K562 (cell line): ENCODE results near the gene ISY1. TPM values are rescaled to one million over a fixed set of nuclear protein-coding genes. Genes with fewer than 3 reads are reported as not detected.

Source experiments
- ATAC-seq: fragments of 200-7000 bp; cut with Tn5 transposase; 3 replicates; pipeline ENCODE4 v1.9.1; 2020; ENCODE audit warnings: moderate library complexity
- BruUV-seq: library from RNA; stranded (reverse); fragments of 400-500 nt; replicated peaks from 2 replicates; lab custom pipeline; 2021; lab: Mats Ljungman, UMichigan
- CTCF ChIA-PET: fragments of 300-600 bp; formaldehyde crosslinking; extraction: SDS; loops from one replicate; lab custom pipeline; 2021; ENCODE audit warnings: low intra/inter-chr PET ratio; lab: Yijun Ruan, JAX
- POLR2A ChIA-PET: fragments of 300-600, 350-650 bp; sonication (Branson Sonifier 250); formaldehyde crosslinking; extraction: SDS; loops from one replicate; lab custom pipeline; 2021; ENCODE audit warnings: antibody characterized with exemption, inconsistent platforms; lab: Yijun Ruan, JAX
- DNase-seq, 4 experiments: peaks; one replicate each; pipeline versions ENCODE4 v3.0.0 to v3.0.0-alpha.2; 2011 to 2018; ENCODE audit warnings: low spot score in 3 of 4, mixed read lengths in 3 of 4; ENCODE audit errors: extremely low read depth in 1 of 4
- FAIRE-seq: peaks from 2 replicates; lab custom pipeline; 2011; peaks lifted over from hg19 to GRCh38; lab: Jason Lieb, UNC
- H2AFZ ChIP-seq: 2 replicates; pipeline ENCODE4 v1.6.0; 2011; ENCODE audit warnings: low read depth, low read length, control low read depth, inconsistent platforms
- H3K27ac ChIP-seq: fragments of 200-600 bp; 3 replicates; pipeline ENCODE4 v1.8.0; 2011; ENCODE audit warnings: low read depth, mild to moderate bottlenecking, control low read depth, inconsistent platforms, low read length, moderate library complexity, mixed read lengths; ENCODE audit errors: extremely low read depth
- H3K27me3 ChIP-seq, 2 experiments: fragments of 300-600 bp in 1 of 2; 2 replicates in 1 of 2; 3 replicates in 1 of 2; pipeline versions ENCODE4 v1.6.0 to v1.8.0; 2011; ENCODE audit warnings: inconsistent platforms in 2 of 2, low read length in 2 of 2, mild to moderate bottlenecking in 1 of 2, mixed read lengths in 1 of 2, moderate library complexity in 1 of 2; ENCODE audit not compliant: control insufficient read depth in 2 of 2, insufficient read depth in 2 of 2
- H3K36me3 ChIP-seq: fragments of 300-600 bp; 3 replicates; pipeline ENCODE4 v1.8.0; 2011; ENCODE audit warnings: mild to moderate bottlenecking, low read length, inconsistent platforms; ENCODE audit not compliant: control insufficient read depth, insufficient read depth
- H3K4me1 ChIP-seq, 2 experiments: fragments of 200-600 bp in 1 of 2; replicated peaks in 1 of 2; 2 replicates in 1 of 2; 3 replicates in 1 of 2; pipeline versions ENCODE4 v1.5.1 to v1.8.0; 2011; ENCODE audit warnings: inconsistent platforms in 2 of 2, low read length in 2 of 2, mild to moderate bottlenecking in 1 of 2, mixed read lengths in 1 of 2, moderate library complexity in 1 of 2; ENCODE audit not compliant: control insufficient read depth in 2 of 2, insufficient read depth in 2 of 2
- H3K4me2 ChIP-seq: 2 replicates; pipeline ENCODE4 v1.6.1; 2011; ENCODE audit warnings: low read length, control low read depth, inconsistent platforms, mixed read lengths; ENCODE audit not compliant: insufficient read depth
- H3K4me3 ChIP-seq: fragments of 200-600 bp; sonication (generic), shearing (Covaris generic); 2 replicates; pipeline ENCODE4 v1.5.1; 2016; ENCODE audit warnings: control low read depth, inconsistent platforms
- H3K79me2 ChIP-seq: fragments of 200-600 bp; 3 replicates; pipeline ENCODE4 v1.8.0; 2011; ENCODE audit warnings: low read length, inconsistent platforms; ENCODE audit not compliant: control insufficient read depth, insufficient read depth
- H3K9ac ChIP-seq, 2 experiments: 2 replicates each; pipeline versions ENCODE4 v1.6.0 to v1.6.1; 2011; ENCODE audit warnings: low read depth in 2 of 2, low read length in 2 of 2, control low read depth in 1 of 2, inconsistent platforms in 1 of 2, mild to moderate bottlenecking in 1 of 2, mixed read lengths in 1 of 2; ENCODE audit not compliant: insufficient read depth in 1 of 2
- H3K9me1 ChIP-seq: one replicate; pipeline ENCODE4 v1.6.0; 2011; ENCODE audit warnings: inconsistent platforms, mild to moderate bottlenecking, low read length, moderate library complexity; ENCODE audit not compliant: control insufficient read depth, insufficient read depth
- H3K9me3 ChIP-seq: replicated peaks from 2 replicates; pipeline ENCODE4 v1.5.1; 2011; ENCODE audit warnings: low read depth, low read length, inconsistent platforms; ENCODE audit not compliant: control insufficient read depth, insufficient read depth
- H4K20me1 ChIP-seq: replicated peaks from 2 replicates; pipeline ENCODE4 v1.6.1; 2011; ENCODE audit warnings: low read length, inconsistent platforms, mixed read lengths; ENCODE audit not compliant: control insufficient read depth, insufficient read depth
- E2F3 ChIP-seq: fragments of 250-450 bp; sonication (Bioruptor Pico); IDR thresholded peaks from 2 replicates; pipeline ENCODE4 v1.4.0; 2020; ENCODE audit warnings: mild to moderate bottlenecking
- ESRRB ChIP-seq: fragments of 250-450 bp; sonication (Bioruptor Pico); IDR thresholded peaks from 2 replicates; pipeline ENCODE4 v1.5.0; 2020; ENCODE audit warnings: mild to moderate bottlenecking, moderate library complexity, borderline replicate concordance
- GTF2E2 ChIP-seq: fragments of 200-800 bp; sonication (Bioruptor generic); IDR thresholded peaks from 2 replicates; pipeline ENCODE4 v1.6.1; 2016; ENCODE audit warnings: missing genetic modification characterization, missing compliant biosample characterization
- NR2F6 ChIP-seq: fragments of 450-650 bp; formaldehyde crosslinking; IDR thresholded peaks from 2 replicates; pipeline ENCODE4 v1.4.0; 2020; ENCODE audit warnings: mild to moderate bottlenecking
- PRDM10 ChIP-seq: fragments of 450-650 bp; IDR thresholded peaks from 2 replicates; pipeline ENCODE4 v1.6.1; 2018; ENCODE audit not compliant: partially characterized antibody
- RB1 ChIP-seq: fragments of 450-650 bp; IDR thresholded peaks from 2 replicates; pipeline ENCODE4 v1.6.1; 2017; ENCODE audit warnings: low read depth, mild to moderate bottlenecking
- ZBTB49 ChIP-seq: sonication (generic); formaldehyde crosslinking; IDR thresholded peaks from 2 replicates; pipeline ENCODE4 v1.8.0; 2022; ENCODE audit warnings: missing genetic modification reagents, mild to moderate bottlenecking, borderline replicate concordance
- ZBTB7A ChIP-seq: IDR thresholded peaks from 2 replicates; pipeline ENCODE4 v1.6.1; 2011; ENCODE audit warnings: low read depth, mild to moderate bottlenecking, low read length, moderate library complexity, borderline replicate concordance; ENCODE audit not compliant: control insufficient read depth
- ZNF134 ChIP-seq: fragments of 250-450 bp; sonication (Bioruptor Pico); conservative IDR thresholded peaks from 2 replicates; pipeline ENCODE4 v1.4.0; 2020
- ZNF239 ChIP-seq: fragments of 250-450 bp; sonication (Bioruptor Pico); IDR thresholded peaks from 2 replicates; pipeline ENCODE4 v1.4.0; 2020; ENCODE audit warnings: mild to moderate bottlenecking
- WGBS: fragments of 100-300 bp; shearing (Covaris generic); methylation state at CpG from one replicate; pipeline ENCODE4 v1.1.6; 2016; ENCODE audit warnings: low coverage, mixed read lengths; ENCODE audit not compliant: insufficient coverage; ENCODE audit errors: missing lambda C conversion rate; 5-methylcytosine and 5-hydroxymethylcytosine counted together
- in situ Hi-C: fragments of 300-500 bp; cut with MboI; formaldehyde crosslinking; loops from 4 replicates; pipeline ENCODE4 v1.15.0; 2018; ENCODE audit warnings: inconsistent platforms, mixed read lengths
- intact Hi-C: fragments of 100-400 bp; cut with micrococcal nuclease; formaldehyde crosslinking; loops from 2 replicates; pipeline ENCODE4 v1.14.2; 2022
- polyA plus RNA-seq, 8 experiments: library from polyadenylated mRNA; depleted of rRNA in 4 of 8; stranded (reverse) in 5 of 8; unstranded in 3 of 8; fragments of >200 nt; fragmentation: Nextera tagmentation in 2 of 8; fragmentation: Illumina TruSeq in 1 of 8; extraction: Ambion mirVana in 2 of 8; extraction: Trizol in 1 of 8; gene quantifications; 2 replicates each; pipeline versions ENCODE4 v1.2.1 to v1.2.3, GENCODE V29; 2011 to 2014; ENCODE audit warnings: inconsistent platforms in 1 of 8, missing spikeins in 1 of 8
- total RNA-seq, 7 experiments: library from RNA; depleted of rRNA in 6 of 7; stranded (reverse); fragments of >200 nt in 6 of 7; fragmentation: Illumina TruSeq in 2 of 7; extraction: Trizol in 2 of 7; gene quantifications; 2 replicates each; pipeline versions ENCODE4 v1.2.1 to v1.2.3, GENCODE V29; 2011 to 2021; ENCODE audit warnings: low replicate concordance in 1 of 7
- TF ChIP-seq, protein P1 (sequence below), 3 experiments: IDR thresholded peaks in 2 of 3; conservative IDR thresholded peaks in 1 of 3; 2 replicates each; pipeline ENCODE4 v1.5.1; 2011 to 2012; ENCODE audit warnings: low read length in 3 of 3, mild to moderate bottlenecking in 3 of 3, control low read depth in 2 of 3, improper control_type of control experiment in 1 of 3, inconsistent platforms in 1 of 3, low read depth in 1 of 3, mixed read lengths in 1 of 3, moderate library complexity in 1 of 3; ENCODE audit not compliant: insufficient read depth in 2 of 3
- TF ChIP-seq, protein P2 (sequence below): sonication (generic); formaldehyde crosslinking; IDR thresholded peaks from 2 replicates; pipeline ENCODE4 v1.8.1; 2022; ENCODE audit warnings: missing genetic modification reagents

ISY1 gene
- total and polyA plus RNA-seq, 9 of the 15 experiments (the other 6 are each of a cell fraction or from before 2014, with no cell fraction given) = 23.5 to 50.0 (median 32.9) TPM

- Histone ChIP-seq H3K36me3 (no peaks in the 10 kb centered on the region), H3K79me2 (peaks cover 15% of the 10 kb centered on the region; the same call in 2 of the 3 replicates), H3K4me3 (peak overlapping the region; percentile 58), H3K9ac (peak overlapping the region; percentile 68 to 94), H2AFZ (peak overlapping the region; percentile 69), H3K27ac (peak overlapping the region; percentile 75), H3K9me3 (no peaks in the 10 kb centered on the region), H4K20me1 (no peaks in the 10 kb centered on the region), H3K27me3 (no peaks in the 10 kb centered on the region), H3K4me2 (peak overlapping the region; percentile 87), H3K9me1 (no peaks in the 10 kb centered on the region), H3K4me1 (peaks cover 22 to 30% of the 10 kb centered on the region in 2 experiments)
- peak; percentile 61 to 88 (median 70) for DNase-seq
- ATAC-seq = peak; percentile 76
- BruUV-seq = TSS peak; percentile 40
- in situ Hi-C loops (no loop called here), intact Hi-C loops (no loop called here)
- CTCF ChIA-PET = no interaction called here
- WGBS = 4% methylated on average over 10 of the region's 18 CpGs
- POLR2A ChIA-PET = interaction anchor here (0.6 to 1.3 kb wide), 5 partner anchors 9 to 125 kb away, joined by 3 to 4 read pairs (median 4); no protein-coding TSS in a partner anchor
- peak; percentile 88 for FAIRE-seq
- no peak for TF ChIP-seq ESRRB (CRISPR knock-in tag)
- TF ChIP-seq, protein P1, sequence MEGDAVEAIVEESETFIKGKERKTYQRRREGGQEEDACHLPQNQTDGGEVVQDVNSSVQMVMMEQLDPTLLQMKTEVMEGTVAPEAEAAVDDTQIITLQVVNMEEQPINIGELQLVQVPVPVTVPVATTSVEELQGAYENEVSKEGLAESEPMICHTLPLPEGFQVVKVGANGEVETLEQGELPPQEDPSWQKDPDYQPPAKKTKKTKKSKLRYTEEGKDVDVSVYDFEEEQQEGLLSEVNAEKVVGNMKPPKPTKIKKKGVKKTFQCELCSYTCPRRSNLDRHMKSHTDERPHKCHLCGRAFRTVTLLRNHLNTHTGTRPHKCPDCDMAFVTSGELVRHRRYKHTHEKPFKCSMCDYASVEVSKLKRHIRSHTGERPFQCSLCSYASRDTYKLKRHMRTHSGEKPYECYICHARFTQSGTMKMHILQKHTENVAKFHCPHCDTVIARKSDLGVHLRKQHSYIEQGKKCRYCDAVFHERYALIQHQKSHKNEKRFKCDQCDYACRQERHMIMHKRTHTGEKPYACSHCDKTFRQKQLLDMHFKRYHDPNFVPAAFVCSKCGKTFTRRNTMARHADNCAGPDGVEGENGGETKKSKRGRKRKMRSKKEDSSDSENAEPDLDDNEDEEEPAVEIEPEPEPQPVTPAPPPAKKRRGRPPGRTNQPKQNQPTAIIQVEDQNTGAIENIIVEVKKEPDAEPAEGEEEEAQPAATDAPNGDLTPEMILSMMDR (IDR thresholded peaks at IDR 0.05 in 2 of 3, conservative IDR thresholded peaks at IDR 0.05 in 1 of 3; ENCODE audit: insufficient read depth in 2 of 3, low read depth in 1 of 3, low read length in 3 of 3) = peak; percentile 28 to 54 (median 36); a peak in 4 of 6 replicates
- no peak for TF ChIP-seq ZNF134 (CRISPR knock-in tag)
- TF ChIP-seq, protein P2, sequence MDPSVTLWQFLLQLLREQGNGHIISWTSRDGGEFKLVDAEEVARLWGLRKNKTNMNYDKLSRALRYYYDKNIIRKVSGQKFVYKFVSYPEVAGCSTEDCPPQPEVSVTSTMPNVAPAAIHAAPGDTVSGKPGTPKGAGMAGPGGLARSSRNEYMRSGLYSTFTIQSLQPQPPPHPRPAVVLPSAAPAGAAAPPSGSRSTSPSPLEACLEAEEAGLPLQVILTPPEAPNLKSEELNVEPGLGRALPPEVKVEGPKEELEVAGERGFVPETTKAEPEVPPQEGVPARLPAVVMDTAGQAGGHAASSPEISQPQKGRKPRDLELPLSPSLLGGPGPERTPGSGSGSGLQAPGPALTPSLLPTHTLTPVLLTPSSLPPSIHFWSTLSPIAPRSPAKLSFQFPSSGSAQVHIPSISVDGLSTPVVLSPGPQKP = no peak
- no peak for TF ChIP-seq E2F3 (CRISPR knock-in tag)
- no peak for TF ChIP-seq NR2F6 (CRISPR knock-in tag)
- TF ChIP-seq ZBTB7A = no peak
- TF ChIP-seq GTF2E2 (tag) = no peak
- TF ChIP-seq ZBTB49 (CRISPR knock-in tag) = no peak
- peak; percentile 29 for TF ChIP-seq PRDM10
- TF ChIP-seq RB1 = no peak
- no peak for TF ChIP-seq ZNF239
These were observed 40.4 kb downstream of the ISY1 start for GRCh38 chr3:129120254-129121004.
